GM21360 (cell line): ENCODE results near the gene ANTXRL.
"Not testable (repeated sequence)": the region's sequence is repeated elsewhere in the genome, so short reads cannot be mapped to it uniquely, and the experiment has no call there.

ENCODE experiments used
- ATAC-seq: cut with Tn5 transposase; IDR thresholded peaks from one replicate; pipeline ENCODE4 v1.9.1; 2021; ENCODE audit warnings: mild to moderate bottlenecking, moderate library complexity; ENCODE audit not compliant: unreplicated experiment

Gene ANTXRL

GRCh38 chr10:46254007-46254383, 32.8 kb upstream of the ANTXRL start:
- ATAC-seq: no peak

- ATAC-seq: no peak
Measured at GRCh38 chr10:46254467-46254866, 32.3 kb upstream of the ANTXRL start.

- ATAC-seq: not testable (repeated sequence)
Measured at GRCh38 chr10:46255210-46255609, 31.6 kb upstream of the ANTXRL start.

GRCh38 chr10:46255801-46256747, 30.7 kb upstream of the ANTXRL start:
- ATAC-seq: no peak

GRCh38 chr10:46257099-46257498, 29.7 kb upstream of the ANTXRL start:
- ATAC-seq: no peak

GRCh38 chr10:46262906-46263560, 23.8 kb upstream of the ANTXRL start:
- ATAC-seq: not testable (repeated sequence)

- no peak for ATAC-seq
Measured at GRCh38 chr10:46263831-46264268, 22.9 kb upstream of the ANTXRL start.

GRCh38 chr10:46264336-46264735, 22.5 kb upstream of the ANTXRL start:
- no peak for ATAC-seq

- no peak for ATAC-seq
Measured at GRCh38 chr10:46264737-46265368, 21.9 kb upstream of the ANTXRL start.

GRCh38 chr10:46265566-46266305, 21.1 kb upstream of the ANTXRL start:
- ATAC-seq: not testable (repeated sequence)

- ATAC-seq: no peak
Measured at GRCh38 chr10:46266306-46266985, 20.4 kb upstream of the ANTXRL start.

GRCh38 chr10:46267132-46267985, 19.4 kb upstream of the ANTXRL start:
- ATAC-seq: no peak

GRCh38 chr10:46268076-46268881, 18.5 kb upstream of the ANTXRL start:
- ATAC-seq: peak; percentile 85

GRCh38 chr10:46269554-46270053, 17.2 kb upstream of the ANTXRL start:
- ATAC-seq: not testable (repeated sequence)

- ATAC-seq: no peak
Measured at GRCh38 chr10:46270086-46270811, 16.5 kb upstream of the ANTXRL start.

GRCh38 chr10:46270963-46271530, 15.8 kb upstream of the ANTXRL start:
- not testable (repeated sequence) for ATAC-seq

GRCh38 chr10:46271795-46272499, 14.8 kb upstream of the ANTXRL start:
- not testable (repeated sequence) for ATAC-seq
